Effector memory CD4-positive, alpha-beta T cell (primary cell): ENCODE results near the gene MYBPH.

Source experiments
- DNase-seq, 3 donors: peaks; one replicate each; pipeline ENCODE4 v3.0.0-alpha.2; 2020
- H3K27ac ChIP-seq: 2 replicates; pipeline ENCODE4 v1.7.0; 2013; ENCODE audit warnings: mild to moderate bottlenecking, low read length, moderate library complexity; ENCODE audit not compliant: insufficient read depth, poor library complexity, severe bottlenecking
- H3K27me3 ChIP-seq: replicated peaks from 2 replicates; pipeline ENCODE4 v1.7.0; 2013; ENCODE audit warnings: mild to moderate bottlenecking, low read length; ENCODE audit not compliant: insufficient read depth, control insufficient read depth, poor library complexity, severe bottlenecking
- H3K36me3 ChIP-seq: 2 replicates; pipeline ENCODE4 v1.7.0; 2013; ENCODE audit warnings: mild to moderate bottlenecking, low read length, moderate library complexity; ENCODE audit not compliant: control insufficient read depth, insufficient read depth
- H3K4me1 ChIP-seq: 2 replicates; pipeline ENCODE4 v1.7.0; 2013; ENCODE audit warnings: low read length, mild to moderate bottlenecking; ENCODE audit not compliant: control insufficient read depth, insufficient read depth, poor library complexity, severe bottlenecking
- H3K4me3 ChIP-seq: 2 replicates; pipeline ENCODE4 v1.7.0; 2013; ENCODE audit warnings: low read length, low read depth, mild to moderate bottlenecking; ENCODE audit not compliant: insufficient read depth, poor library complexity, severe bottlenecking
- H3K9me3 ChIP-seq: 2 replicates; pipeline ENCODE4 v1.7.0; 2013; ENCODE audit warnings: mild to moderate bottlenecking, low read length, moderate library complexity; ENCODE audit not compliant: control insufficient read depth

Gene MYBPH

GRCh38 chr1:203174324-203174985 lies 1.2 kb downstream of the MYBPH start:
- no peak for DNase-seq
- Histone ChIP-seq H3K27me3 (no peaks in the 10 kb centered on the region), H3K27ac (no peak overlapping the region), H3K4me1 (no peaks in the 10 kb centered on the region), H3K36me3 (no peaks in the 10 kb centered on the region), H3K9me3 (no peaks in the 10 kb centered on the region), H3K4me3 (no peak overlapping the region)

GRCh38 chr1:203173566-203173965 lies 2.1 kb downstream of the MYBPH start:
- no peaks in the 10 kb centered on the region for H3K4me1 ChIP-seq
- no peak for DNase-seq

GRCh38 chr1:203173011-203173555 lies 2.5 kb downstream of the MYBPH start:
- H3K4me1 ChIP-seq: no peaks in the 10 kb centered on the region

More at GRCh38 chr1:203173566-203173965, 2.1 kb downstream of the MYBPH start:
- Histone ChIP-seq H3K27ac (no peak overlapping the region), H3K4me3 (no peak overlapping the region), H3K36me3 (no peaks in the 10 kb centered on the region), H3K27me3 (no peaks in the 10 kb centered on the region), H3K9me3 (no peaks in the 10 kb centered on the region)

GRCh38 chr1:203172184-203173010 lies 3.2 kb downstream of the MYBPH start:
- Histone ChIP-seq H3K9me3 (no peaks in the 10 kb centered on the region), H3K4me3 (no peak overlapping the region), H3K27me3 (no peaks in the 10 kb centered on the region), H3K27ac (no peak overlapping the region), H3K36me3 (no peaks in the 10 kb centered on the region), H3K4me1 (no peaks in the 10 kb centered on the region)
- DNase-seq: peak in 1 of 3 donors; percentile 10

More at GRCh38 chr1:203173011-203173555, 2.5 kb downstream of the MYBPH start:
- Histone ChIP-seq H3K4me3 (no peak overlapping the region), H3K36me3 (no peaks in the 10 kb centered on the region), H3K9me3 (no peaks in the 10 kb centered on the region), H3K27me3 (no peaks in the 10 kb centered on the region), H3K27ac (no peak overlapping the region)
- no peak for DNase-seq

GRCh38 chr1:203171341-203172183 lies 4.1 kb downstream of the MYBPH start:
- no peak overlapping the region for H3K4me3 ChIP-seq
- DNase-seq: no peak
- no peaks in the 10 kb centered on the region for H3K27me3 ChIP-seq
- H3K4me1 ChIP-seq: no peaks in the 10 kb centered on the region
- H3K36me3 ChIP-seq: no peaks in the 10 kb centered on the region
- H3K27ac ChIP-seq: no peak overlapping the region
- H3K9me3 ChIP-seq: no peaks in the 10 kb centered on the region

GRCh38 chr1:203170625-203171330 lies 4.8 kb downstream of the MYBPH start:
- no peak for DNase-seq

GRCh38 chr1:203169770-203170520 lies 5.7 kb downstream of the MYBPH start:
- Histone ChIP-seq H3K4me3 (no peak overlapping the region), H3K4me1 (no peaks in the 10 kb centered on the region)

More at GRCh38 chr1:203170625-203171330, 4.8 kb downstream of the MYBPH start:
- Histone ChIP-seq H3K4me3 (no peak overlapping the region), H3K27me3 (no peaks in the 10 kb centered on the region), H3K4me1 (no peaks in the 10 kb centered on the region), H3K36me3 (no peaks in the 10 kb centered on the region), H3K9me3 (no peaks in the 10 kb centered on the region), H3K27ac (no peak overlapping the region)

GRCh38 chr1:203168991-203169390 lies 6.6 kb downstream of the MYBPH start:
- no peaks in the 10 kb centered on the region for H3K36me3 ChIP-seq
- no peaks in the 10 kb centered on the region for H3K27me3 ChIP-seq
- H3K9me3 ChIP-seq: no peaks in the 10 kb centered on the region
- no peak for DNase-seq
- H3K27ac ChIP-seq: no peak overlapping the region
- no peaks in the 10 kb centered on the region for H3K4me1 ChIP-seq
- H3K4me3 ChIP-seq: no peak overlapping the region

More at GRCh38 chr1:203169770-203170520, 5.7 kb downstream of the MYBPH start:
- DNase-seq: no peak
- Histone ChIP-seq H3K9me3 (no peaks in the 10 kb centered on the region), H3K27me3 (no peaks in the 10 kb centered on the region), H3K36me3 (no peaks in the 10 kb centered on the region), H3K27ac (no peak overlapping the region)
